ENCODE measurements around the gene TMEM87B. TPM values are rescaled to one million over a fixed set of nuclear protein-coding genes. Genes with fewer than 3 reads are reported as not detected.
A peak's percentile ranks its signal among the peaks of the same experiment; 100 is the strongest.
"Not testable (repeated sequence)": the region's sequence is repeated elsewhere in the genome, so short reads cannot be mapped to it uniquely, and the experiment has no call there.

The TMEM87B gene
- total and polyA plus RNA-seq, 5 donors: 4.4 to 10.8 (median 9.6) TPM

DNA sequence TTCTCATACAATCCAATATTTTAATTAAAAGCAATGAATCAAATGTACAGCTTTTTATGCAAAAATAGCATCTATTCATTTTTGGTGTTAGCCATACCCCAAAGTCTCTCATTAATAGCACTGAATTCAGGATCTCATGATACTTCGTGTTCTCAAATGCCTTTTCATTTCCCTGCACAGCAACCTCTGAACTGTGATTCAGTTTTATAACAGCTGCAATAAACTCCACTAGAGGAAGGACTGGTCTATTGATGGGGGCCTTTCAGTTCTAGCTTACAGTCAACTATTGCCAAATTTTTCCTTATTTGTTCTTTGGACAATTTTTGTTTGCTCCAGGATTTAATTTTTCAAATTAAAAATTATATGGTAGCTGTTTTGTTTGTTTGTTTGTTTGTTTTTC is 4.8 kb upstream of the TMEM87B start:
- Histone ChIP-seq H3K4me3 (ENCODE audit: low read length) (no peak overlapping the region), H3K27me3 (ENCODE audit: control insufficient read depth, insufficient read depth) (no peaks in the 10 kb centered on the region), H3K4me1 (ENCODE audit: control insufficient read depth, insufficient read depth, low read length) (no peaks in the 10 kb centered on the region), H3K9me3 (ENCODE audit: control insufficient read depth, low read length) (no peaks in the 10 kb centered on the region), H3K27ac (ENCODE audit: low read length) (no peak overlapping the region)
- DNase-seq: no peak
- 92% methylated on average over 1 of the region's 1 CpG for WGBS
- intact Hi-C loops (cut with DNase I): no loop called here
- no peak for ATAC-seq

DNA sequence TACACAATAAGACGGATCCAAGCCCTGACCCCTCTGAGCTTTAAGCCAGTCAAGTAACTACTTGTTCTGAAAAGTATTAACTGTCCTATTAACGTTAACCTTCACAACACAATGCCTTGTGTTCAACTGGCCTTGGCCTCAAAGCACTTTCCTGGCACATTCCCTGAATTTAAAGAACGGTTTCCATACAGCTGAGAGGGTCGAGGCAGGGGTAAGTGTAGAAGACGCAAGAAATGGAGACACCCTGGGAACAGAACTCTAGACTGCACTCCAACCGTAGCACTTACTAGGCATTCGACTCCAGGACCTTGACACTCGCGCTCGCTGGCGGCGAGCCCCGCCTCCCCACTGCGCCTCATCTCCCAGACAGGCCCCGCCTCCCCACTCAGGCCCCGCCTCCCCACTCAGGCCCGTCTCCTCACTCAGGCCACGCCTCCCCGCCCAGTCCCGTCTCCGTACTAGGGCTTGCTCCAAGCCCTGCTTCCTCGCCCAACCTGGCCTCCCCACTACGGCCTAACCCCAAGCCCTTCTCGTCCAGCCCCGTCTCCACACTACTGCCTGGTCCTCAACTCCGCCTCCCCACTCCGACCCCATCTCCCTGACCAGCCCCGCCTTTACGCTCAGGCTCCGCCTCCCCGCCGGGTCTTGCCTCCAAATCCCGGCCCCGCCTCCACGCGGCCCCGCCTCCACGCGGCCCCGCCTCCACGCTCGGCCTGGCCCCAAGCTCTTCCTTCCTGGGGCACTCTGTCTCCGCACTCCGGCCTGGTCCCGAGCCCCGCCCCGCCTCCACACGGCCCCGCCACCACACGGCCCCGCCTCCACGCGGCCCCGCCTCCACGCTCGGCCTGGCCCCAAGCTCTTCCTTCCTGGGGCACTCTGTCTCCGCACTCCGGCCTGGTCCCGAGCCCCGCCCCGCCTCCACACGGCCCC is 887 bp upstream of the TMEM87B start:
- intact Hi-C loops (cut with DNase I): no loop called here
- H3K27ac ChIP-seq (ENCODE audit: low read length): peak overlapping the region; percentile 83
- peak; percentile 98 to 100 (median 99) for DNase-seq
- H3K27me3 ChIP-seq (ENCODE audit: control insufficient read depth, insufficient read depth): no peaks in the 10 kb centered on the region
- peak overlapping the region; percentile 39 for H3K4me3 ChIP-seq (ENCODE audit: low read length)
- H3K9me3 ChIP-seq (ENCODE audit: control insufficient read depth, low read length): no peaks in the 10 kb centered on the region
- H3K4me1 ChIP-seq (ENCODE audit: control insufficient read depth, insufficient read depth, low read length): peaks cover 5% of the 10 kb centered on the region
- WGBS: 2% methylated on average over 62 of the region's 62 CpGs
- peak; percentile 77 to 84 for ATAC-seq

DNA sequence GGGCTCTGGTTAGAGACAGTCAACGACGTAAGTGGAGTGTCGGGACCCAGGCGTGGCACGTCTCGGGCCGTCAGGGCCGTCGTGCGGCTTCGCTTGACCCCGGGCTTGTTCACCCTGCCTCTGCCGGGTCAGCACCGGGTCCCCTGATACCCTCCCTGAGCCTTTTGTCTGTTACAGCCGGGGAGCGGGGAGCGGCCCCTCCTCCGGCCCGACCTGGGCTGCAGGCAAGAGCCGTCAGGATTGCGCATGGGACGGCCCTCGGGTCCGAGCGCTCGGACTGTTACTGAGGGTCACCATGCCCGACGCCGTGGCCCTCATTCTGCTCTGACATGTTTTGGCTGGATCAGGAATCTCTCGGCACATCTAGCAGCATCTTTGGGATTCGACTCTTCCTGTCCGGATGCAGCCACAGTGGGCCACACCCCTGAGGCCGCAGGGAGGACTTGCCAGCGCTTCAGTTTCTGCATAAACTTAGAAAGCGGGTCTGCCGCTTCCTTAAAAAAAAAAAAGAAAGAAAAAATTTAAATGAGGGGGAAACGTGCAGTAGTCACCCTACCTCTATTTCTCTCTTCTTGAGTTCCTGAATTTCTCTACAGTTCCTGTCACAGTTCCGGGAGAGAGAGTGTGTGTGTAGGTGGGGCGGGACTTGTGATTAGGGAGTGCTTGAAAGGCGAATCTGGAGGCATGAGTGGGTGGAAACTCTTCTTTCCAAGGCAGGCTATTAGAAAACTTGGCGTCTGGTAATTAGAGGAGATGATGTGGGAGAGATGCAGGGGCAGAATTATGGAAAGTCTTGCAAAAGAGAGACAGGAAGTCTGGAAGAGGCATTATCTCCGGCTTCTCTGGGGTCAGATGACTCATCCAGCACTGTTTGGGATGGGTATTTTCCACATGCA is 909 bp downstream of the TMEM87B start:
- no peaks in the 10 kb centered on the region for H3K9me3 ChIP-seq (ENCODE audit: control insufficient read depth, low read length)
- DNase-seq: peak; percentile 74 to 88 (median 87)
- H3K4me1 ChIP-seq (ENCODE audit: control insufficient read depth, insufficient read depth, low read length): peaks cover 5% of the 10 kb centered on the region
- peak; percentile 14 to 45 for ATAC-seq
- H3K27me3 ChIP-seq (ENCODE audit: control insufficient read depth, insufficient read depth): no peaks in the 10 kb centered on the region
- WGBS: under 1% methylated on average over 42 of the region's 42 CpGs
- peak overlapping the region; percentile 60 for H3K4me3 ChIP-seq (ENCODE audit: low read length)
- intact Hi-C loops (cut with DNase I): no loop called here
- H3K27ac ChIP-seq (ENCODE audit: low read length): peak overlapping the region; percentile 79

DNA sequence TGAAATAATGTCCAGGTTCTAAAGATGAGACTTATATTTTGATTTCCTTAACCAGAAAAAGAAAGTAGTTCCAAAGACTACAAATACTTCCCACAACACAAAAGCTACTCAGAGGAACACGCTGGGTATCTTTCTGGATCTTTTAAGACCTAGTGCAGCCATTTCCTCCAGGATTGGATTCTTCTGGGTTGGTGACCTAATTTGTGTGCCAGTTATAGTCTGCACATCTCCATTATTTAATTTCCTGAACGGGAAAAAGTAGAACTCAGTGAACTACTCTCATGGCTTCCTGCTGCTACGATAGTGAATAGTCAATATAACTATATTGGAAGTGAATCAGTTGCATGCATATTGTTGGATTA is 1.5 kb downstream of the TMEM87B start:
- DNase-seq (no peak), ATAC-seq (no peak)
- Histone ChIP-seq H3K9me3 (ENCODE audit: control insufficient read depth, low read length) (no peaks in the 10 kb centered on the region), H3K4me1 (ENCODE audit: control insufficient read depth, insufficient read depth, low read length) (peaks cover 5% of the 10 kb centered on the region), H3K27ac (ENCODE audit: low read length) (peak overlapping the region; percentile 79), H3K4me3 (ENCODE audit: low read length) (peak overlapping the region; percentile 60), H3K27me3 (ENCODE audit: control insufficient read depth, insufficient read depth) (no peaks in the 10 kb centered on the region)
- WGBS: 21% methylated on average over 3 of the region's 3 CpGs
- intact Hi-C loops (cut with DNase I): no loop called here

DNA sequence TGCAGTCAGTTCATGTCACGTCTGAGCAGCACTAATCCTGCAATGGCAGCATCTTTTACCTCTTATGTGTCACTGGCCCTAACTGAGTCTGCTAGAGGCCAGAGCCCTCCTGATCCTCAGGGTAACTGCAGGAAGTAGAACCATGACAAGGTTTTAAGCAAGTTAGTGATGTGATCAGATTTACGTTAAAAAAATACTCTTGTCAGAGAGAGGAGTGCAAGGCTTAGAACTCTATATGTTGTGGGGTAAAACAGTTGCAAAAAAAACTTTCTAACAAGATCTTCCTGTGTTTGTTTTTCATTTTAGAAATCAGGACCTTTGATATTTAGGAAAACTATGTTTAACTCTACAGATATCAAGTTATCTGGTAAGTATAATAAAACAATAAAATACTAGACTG is 4.6 kb downstream of the TMEM87B start:
- DNase-seq: no peak
- 80% methylated on average over 2 of the region's 2 CpGs for WGBS
- intact Hi-C loops (cut with DNase I): no loop called here
- Histone ChIP-seq H3K9me3 (ENCODE audit: control insufficient read depth, low read length) (no peaks in the 10 kb centered on the region), H3K4me1 (ENCODE audit: control insufficient read depth, insufficient read depth, low read length) (peaks cover 5% of the 10 kb centered on the region), H3K27ac (ENCODE audit: low read length) (no peak overlapping the region), H3K27me3 (ENCODE audit: control insufficient read depth, insufficient read depth) (no peaks in the 10 kb centered on the region), H3K4me3 (ENCODE audit: low read length) (no peak overlapping the region)
- no peak for ATAC-seq

DNA sequence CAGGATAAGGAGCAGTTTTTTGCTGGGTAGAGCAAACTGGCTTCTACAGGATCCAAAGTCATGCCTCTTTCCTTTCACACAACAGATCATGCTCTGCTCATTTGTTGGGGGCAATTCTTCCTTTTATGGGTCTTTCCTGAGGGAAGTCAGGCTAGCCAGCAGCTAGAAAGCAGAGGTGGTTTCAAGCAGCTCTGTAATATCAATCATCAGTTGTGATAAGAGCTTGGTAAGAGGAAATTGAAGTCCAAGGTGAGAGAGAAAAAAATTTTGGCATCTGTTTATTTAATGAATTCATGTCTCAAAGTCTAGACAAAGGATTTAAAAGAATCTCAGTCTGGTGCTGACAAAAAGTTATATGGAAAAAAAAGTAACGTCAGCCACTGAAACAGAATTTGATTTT is 6.2 kb downstream of the TMEM87B start:
- no peak overlapping the region for H3K4me3 ChIP-seq (ENCODE audit: low read length)
- ATAC-seq: no peak
- H3K4me1 ChIP-seq (ENCODE audit: control insufficient read depth, insufficient read depth, low read length): peaks cover 5% of the 10 kb centered on the region
- WGBS: 70% methylated on average over 1 of the region's 1 CpG
- no peaks in the 10 kb centered on the region for H3K9me3 ChIP-seq (ENCODE audit: control insufficient read depth, low read length)
- intact Hi-C loops (cut with DNase I): no loop called here
- DNase-seq: no peak
- H3K27me3 ChIP-seq (ENCODE audit: control insufficient read depth, insufficient read depth): no peaks in the 10 kb centered on the region
- no peak overlapping the region for H3K27ac ChIP-seq (ENCODE audit: low read length)

DNA sequence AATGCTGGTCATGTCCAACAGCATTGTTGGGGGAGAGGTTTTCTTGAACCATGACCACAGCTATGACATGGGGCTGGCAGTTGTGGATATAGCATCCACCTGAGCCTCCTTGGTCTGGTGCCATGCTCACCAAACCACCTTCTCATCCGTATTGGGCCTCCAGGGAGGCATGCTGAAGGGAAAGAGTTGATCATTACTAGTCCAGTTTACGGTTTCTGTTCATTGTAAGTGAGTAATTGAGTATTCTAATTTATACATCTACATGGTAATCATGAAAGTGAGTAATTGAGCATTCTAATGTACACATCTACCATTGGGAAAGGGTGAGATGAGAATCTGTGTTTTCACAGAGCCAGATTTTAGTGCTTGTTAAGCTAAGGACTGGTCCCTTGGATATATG is 6.8 kb downstream of the TMEM87B start:
- Histone ChIP-seq H3K4me1 (ENCODE audit: control insufficient read depth, insufficient read depth, low read length) (peaks cover 5% of the 10 kb centered on the region), H3K4me3 (ENCODE audit: low read length) (no peak overlapping the region), H3K9me3 (ENCODE audit: control insufficient read depth, low read length) (no peaks in the 10 kb centered on the region), H3K27me3 (ENCODE audit: control insufficient read depth, insufficient read depth) (no peaks in the 10 kb centered on the region), H3K27ac (ENCODE audit: low read length) (no peak overlapping the region)
- DNase-seq: no peak
- WGBS: 89% methylated on average over 2 of the region's 2 CpGs
- no peak for ATAC-seq
- intact Hi-C loops (cut with DNase I): no loop called here

DNA sequence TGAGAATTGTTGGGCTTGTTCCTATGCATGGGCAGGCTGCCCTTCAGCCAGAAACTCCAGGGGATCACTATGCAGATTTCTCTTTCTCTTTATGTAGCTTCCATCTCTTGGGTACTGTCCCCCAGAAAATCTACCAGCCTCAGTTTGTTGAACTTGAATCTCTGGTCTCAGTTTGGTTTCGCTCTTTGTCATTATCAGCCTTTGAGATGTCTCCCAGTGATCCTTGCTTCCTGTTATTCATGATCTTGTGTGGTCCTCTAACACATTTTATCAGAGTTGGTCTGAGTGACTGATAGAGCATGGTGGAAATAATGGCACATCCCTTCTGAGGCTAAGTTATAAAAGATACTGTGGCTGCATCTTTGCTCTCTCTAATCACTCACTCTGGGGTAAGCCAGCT is 7.8 kb downstream of the TMEM87B start:
- WGBS: 94% methylated on average over 1 of the region's 1 CpG
- ATAC-seq (no peak), DNase-seq (no peak)
- H3K27me3 ChIP-seq (ENCODE audit: control insufficient read depth, insufficient read depth): no peaks in the 10 kb centered on the region
- no peak overlapping the region for H3K27ac ChIP-seq (ENCODE audit: low read length)
- H3K4me1 ChIP-seq (ENCODE audit: control insufficient read depth, insufficient read depth, low read length): peaks cover 2% of the 10 kb centered on the region
- intact Hi-C loops (cut with DNase I): no loop called here
- no peaks in the 10 kb centered on the region for H3K9me3 ChIP-seq (ENCODE audit: control insufficient read depth, low read length)
- H3K4me3 ChIP-seq (ENCODE audit: low read length): no peak overlapping the region

DNA sequence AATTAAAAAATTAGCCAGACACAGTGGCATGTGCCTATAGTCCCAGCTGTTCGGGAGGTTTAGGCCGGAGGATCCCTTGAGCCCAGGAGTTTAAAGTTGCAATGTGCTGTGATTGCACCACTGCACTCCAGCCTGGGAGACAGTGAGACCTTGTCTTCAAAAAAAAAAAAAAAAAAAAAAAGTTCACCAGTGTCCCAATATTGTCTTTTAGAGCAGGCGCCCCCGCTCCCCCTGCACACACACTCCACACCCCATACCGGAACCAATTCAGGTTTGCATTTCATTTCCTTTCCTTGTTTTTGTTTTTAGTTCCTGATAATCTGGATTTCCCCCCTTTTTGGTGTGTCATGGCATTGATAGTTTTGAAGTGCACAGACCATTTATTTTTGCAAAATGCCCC is 10.4 kb downstream of the TMEM87B start:
- Histone ChIP-seq H3K4me3 (ENCODE audit: low read length) (no peak overlapping the region), H3K9me3 (ENCODE audit: control insufficient read depth, low read length) (no peaks in the 10 kb centered on the region), H3K27ac (ENCODE audit: low read length) (no peak overlapping the region), H3K27me3 (ENCODE audit: control insufficient read depth, insufficient read depth) (no peaks in the 10 kb centered on the region), H3K4me1 (ENCODE audit: control insufficient read depth, insufficient read depth, low read length) (no peaks in the 10 kb centered on the region)
- ATAC-seq (no peak), DNase-seq (no peak)
- intact Hi-C loops (cut with DNase I): no loop called here
- 87% methylated on average over 5 of the region's 5 CpGs for WGBS

DNA sequence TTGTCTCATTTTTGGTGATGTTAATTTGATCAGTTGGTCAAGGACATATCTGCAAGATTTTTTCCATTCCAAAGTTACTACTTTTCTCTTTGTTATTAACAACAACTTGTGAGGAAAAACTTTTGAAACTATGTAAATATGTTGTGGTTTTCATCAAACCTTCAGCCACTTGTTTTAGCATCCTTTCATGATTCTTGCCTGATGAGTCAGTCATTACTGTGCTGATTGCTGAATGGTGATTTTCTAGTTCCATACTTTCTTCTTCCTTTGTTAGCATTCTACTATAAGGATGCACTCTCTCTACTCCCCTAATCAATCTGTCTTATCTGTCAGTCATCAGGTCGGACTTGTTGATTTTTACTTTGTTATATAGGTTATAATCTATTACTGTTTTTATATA is 10.9 kb downstream of the TMEM87B start:
- H3K4me1 ChIP-seq (ENCODE audit: control insufficient read depth, insufficient read depth, low read length): no peaks in the 10 kb centered on the region
- intact Hi-C loops (cut with DNase I): no loop called here
- no peak overlapping the region for H3K4me3 ChIP-seq (ENCODE audit: low read length)
- no peaks in the 10 kb centered on the region for H3K9me3 ChIP-seq (ENCODE audit: control insufficient read depth, low read length)
- WGBS: 83% methylated on average over 1 of the region's 1 CpG
- DNase-seq (no peak), ATAC-seq (no peak)
- H3K27me3 ChIP-seq (ENCODE audit: control insufficient read depth, insufficient read depth): no peaks in the 10 kb centered on the region
- no peak overlapping the region for H3K27ac ChIP-seq (ENCODE audit: low read length)

DNA sequence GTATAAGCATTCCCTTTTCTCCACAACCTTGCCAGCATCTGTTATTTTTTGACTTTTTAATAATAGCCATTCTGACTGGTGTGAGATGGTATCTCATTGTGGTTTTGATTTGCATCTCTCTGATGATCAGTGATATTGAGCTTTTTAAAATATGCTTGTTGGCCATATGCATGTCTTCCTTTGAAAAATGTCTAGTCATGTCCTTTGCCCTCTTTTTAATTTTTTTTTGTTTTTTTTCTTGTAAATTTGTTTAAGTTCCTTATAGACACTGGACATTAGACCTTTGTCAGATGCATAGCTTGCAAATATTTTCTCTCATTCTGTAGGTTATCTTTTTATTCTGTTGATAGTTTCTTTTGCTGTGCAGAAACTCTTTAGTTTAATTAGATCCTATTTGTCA is 14.7 kb downstream of the TMEM87B start:
- DNase-seq; intact Hi-C loops (cut with DNase I); H3K27me3 ChIP-seq (ENCODE audit: control insufficient read depth, insufficient read depth); H3K27ac ChIP-seq (ENCODE audit: low read length); H3K9me3 ChIP-seq (ENCODE audit: control insufficient read depth, low read length); H3K4me1 ChIP-seq (ENCODE audit: control insufficient read depth, insufficient read depth, low read length); H3K4me3 ChIP-seq (ENCODE audit: low read length); ATAC-seq: not testable (repeated sequence)
